H9 (cell line): Measurements from ENCODE around the gene LCE3A. TPM values are rescaled to one million over a fixed set of nuclear protein-coding genes. Genes with fewer than 3 reads are reported as not detected.

Experiments used
- DNase-seq: peaks from one replicate; pipeline ENCODE4 v3.0.0-alpha.2; 2017
- H2AFZ ChIP-seq: one replicate; pipeline ENCODE4 v1.6.1; 2013; ENCODE audit warnings: mild to moderate bottlenecking, low read length, control low read depth, moderate library complexity
- H2AK5ac ChIP-seq: 2 replicates; pipeline ENCODE4 v1.6.1; 2013; ENCODE audit warnings: low read length, control low read depth, mixed read lengths; ENCODE audit not compliant: insufficient read length
- H2BK120ac ChIP-seq: one replicate; pipeline ENCODE4 v1.6.1; 2013; ENCODE audit warnings: low read depth, mild to moderate bottlenecking, low read length, control low read depth, inconsistent platforms; ENCODE audit not compliant: poor library complexity, severe bottlenecking
- H2BK12ac ChIP-seq: 2 replicates; pipeline ENCODE4 v1.6.1; 2013; ENCODE audit warnings: low read length, control low read depth, mixed read lengths, low read depth; ENCODE audit not compliant: insufficient read length
- H2BK15ac ChIP-seq: 2 replicates; pipeline ENCODE4 v1.6.1; 2013; ENCODE audit warnings: low read depth, low read length, control low read depth
- H2BK20ac ChIP-seq: one replicate; pipeline ENCODE4 v1.6.1; 2013; ENCODE audit warnings: low read depth, mild to moderate bottlenecking, low read length, control low read depth, inconsistent platforms; ENCODE audit not compliant: poor library complexity, severe bottlenecking
- H2BK5ac ChIP-seq: 2 replicates; pipeline ENCODE4 v1.6.1; 2013; ENCODE audit warnings: low read length, control low read depth, mixed read lengths; ENCODE audit not compliant: insufficient read length
- H3K14ac ChIP-seq: 2 replicates; pipeline ENCODE4 v1.6.1; 2013; ENCODE audit warnings: low read length, control low read depth; ENCODE audit not compliant: insufficient read depth
- H3K18ac ChIP-seq: 2 replicates; pipeline ENCODE4 v1.6.1; 2013; ENCODE audit warnings: low read depth, mild to moderate bottlenecking, mixed read lengths, low read length, control low read depth; ENCODE audit not compliant: insufficient read length
- H3K23ac ChIP-seq: 2 replicates; pipeline ENCODE4 v1.6.1; 2013; ENCODE audit warnings: low read length, control low read depth, mixed read lengths, low read depth; ENCODE audit not compliant: insufficient read length
- H3K23me2 ChIP-seq: 2 replicates; pipeline ENCODE4 v1.6.1; 2013; ENCODE audit warnings: low read depth, mild to moderate bottlenecking, mixed read lengths, low read length, control low read depth; ENCODE audit not compliant: insufficient read length, poor library complexity, severe bottlenecking
- H3K27ac ChIP-seq: 2 replicates; pipeline ENCODE4 v1.5.1; 2013; ENCODE audit warnings: low read length, control low read depth, mixed read lengths, low read depth; ENCODE audit not compliant: insufficient read length
- H3K27me3 ChIP-seq: 2 replicates; pipeline ENCODE4 v1.6.1; 2013; ENCODE audit warnings: low read length, control low read depth, inconsistent platforms; ENCODE audit not compliant: insufficient read depth
- H3K4ac ChIP-seq: 2 replicates; pipeline ENCODE4 v1.6.1; 2013; ENCODE audit warnings: low read depth, mild to moderate bottlenecking, control low read depth, inconsistent platforms, low read length, moderate library complexity
- H3K4me1 ChIP-seq: 2 replicates; pipeline ENCODE4 v1.6.1; 2013; ENCODE audit warnings: low read length, control low read depth, inconsistent platforms; ENCODE audit not compliant: insufficient read depth
- H3K4me2 ChIP-seq: 2 replicates; pipeline ENCODE4 v1.6.1; 2013; ENCODE audit warnings: low read length, control low read depth, mixed read lengths; ENCODE audit not compliant: insufficient read length, insufficient read depth
- H3K56ac ChIP-seq: 2 replicates; pipeline ENCODE4 v1.6.1; 2013; ENCODE audit warnings: low read depth, mild to moderate bottlenecking, mixed read lengths, low read length, control low read depth; ENCODE audit not compliant: insufficient read length
- H3K79me1 ChIP-seq: 2 replicates; pipeline ENCODE4 v1.6.1; 2013; ENCODE audit warnings: low read depth, mild to moderate bottlenecking, moderate library complexity, low read length, control low read depth, inconsistent platforms; ENCODE audit not compliant: insufficient read depth, poor library complexity, severe bottlenecking
- H3K79me2 ChIP-seq: 2 replicates; pipeline ENCODE4 v1.6.1; 2013; ENCODE audit warnings: low read length, control low read depth, inconsistent platforms; ENCODE audit not compliant: insufficient read depth
- H3K9ac ChIP-seq: 2 replicates; pipeline ENCODE4 v1.6.1; 2013; ENCODE audit warnings: low read length, control low read depth, mixed read lengths; ENCODE audit not compliant: insufficient read length; ENCODE audit errors: extremely low read depth
- H3K9me3 ChIP-seq: one replicate; pipeline ENCODE4 v1.6.1; 2013; ENCODE audit warnings: low read depth, low read length, inconsistent platforms; ENCODE audit not compliant: control insufficient read depth
- H3T11ph ChIP-seq: one replicate; pipeline ENCODE4 v1.6.1; 2013; ENCODE audit warnings: mild to moderate bottlenecking, low read length, control low read depth, inconsistent platforms
- H4K20me1 ChIP-seq: one replicate; pipeline ENCODE4 v1.6.1; 2013; ENCODE audit not compliant: control insufficient read depth, insufficient read length, insufficient read depth
- H4K5ac ChIP-seq: 2 replicates; pipeline ENCODE4 v1.6.1; 2013; ENCODE audit warnings: low read depth, mild to moderate bottlenecking, mixed read lengths, low read length, control low read depth; ENCODE audit not compliant: insufficient read length
- H4K8ac ChIP-seq: replicated peaks from 2 replicates; pipeline ENCODE4 v1.6.1; 2013; ENCODE audit warnings: low read length, control low read depth, mixed read lengths, low read depth; ENCODE audit not compliant: insufficient read length
- H4K91ac ChIP-seq: 2 replicates; pipeline ENCODE4 v1.6.1; 2013; ENCODE audit warnings: low read depth, mild to moderate bottlenecking, moderate library complexity, mixed read lengths, low read length, control low read depth; ENCODE audit not compliant: insufficient read length
- H3K27ac Mint-ChIP-seq, 3 experiments: 2 replicates in 2 of 3; 3 replicates in 1 of 3; pipeline ENCODE4 v1.8.0; 2020 to 2021; ENCODE audit warnings: mixed read lengths in 3 of 3, mild to moderate bottlenecking in 1 of 3, moderate library complexity in 1 of 3
- H3K27me3 Mint-ChIP-seq: 2 replicates; pipeline ENCODE4 v1.8.0; 2021; ENCODE audit warnings: low read depth, mild to moderate bottlenecking, moderate library complexity, mixed read lengths
- H3K36me3 Mint-ChIP-seq, 3 experiments: 2 replicates in 2 of 3; 3 replicates in 1 of 3; pipeline ENCODE4 v1.8.0; 2020 to 2021; ENCODE audit warnings: low read depth in 3 of 3, mixed read lengths in 3 of 3; ENCODE audit not compliant: insufficient read depth in 1 of 3
- H3K4me1 Mint-ChIP-seq, 2 experiments: 2 replicates each; pipeline ENCODE4 v1.8.0; 2020; ENCODE audit warnings: mixed read lengths in 2 of 2
- H3K4me3 Mint-ChIP-seq, 2 experiments: 2 replicates in 1 of 2; 3 replicates in 1 of 2; pipeline ENCODE4 v1.8.0; 2020 to 2021; ENCODE audit warnings: mild to moderate bottlenecking in 2 of 2, mixed read lengths in 2 of 2, moderate library complexity in 1 of 2
- H3K9me3 Mint-ChIP-seq, 2 experiments: 2 replicates in 1 of 2; 3 replicates in 1 of 2; pipeline ENCODE4 v1.8.0; 2020; ENCODE audit warnings: mild to moderate bottlenecking in 2 of 2, mixed read lengths in 2 of 2, moderate library complexity in 1 of 2
- CTCF ChIP-seq: fragments of 200-600 bp; sonication (generic); conservative IDR thresholded peaks from 3 replicates; pipeline ENCODE4 v1.8.0; 2021; ENCODE audit warnings: antibody characterized with exemption, mild to moderate bottlenecking
- WGBS: extraction: QIAGEN DNeasy Blood & Tissue Kit; methylation state at CpG from one replicate; pipeline ENCODE4 v1.1.7; 2013; ENCODE audit warnings: missing lambda C conversion rate, low lambda C conversion rate, mixed read lengths; ENCODE audit not compliant: insufficient read length; ENCODE audit errors: extremely low coverage; 5-methylcytosine and 5-hydroxymethylcytosine counted together
- total RNA-seq: library from RNA; stranded (reverse); gene quantifications from 2 replicates; pipeline ENCODE4 v1.2.1, GENCODE V29; 2021

Gene LCE3A
- total RNA-seq, 1 experiment from 2014 or later: not detected

- Histone ChIP-seq H3K23ac (no peak overlapping the region), H4K8ac (no peak overlapping the region), H2BK5ac (no peak overlapping the region), H3K27me3 (no peaks in the 10 kb centered on the region), H3K56ac (no peak overlapping the region), H3K4me1 (no peaks in the 10 kb centered on the region), H2AFZ (no peak overlapping the region), H3K4ac (no peak overlapping the region), H2BK20ac (no peak overlapping the region), H3K4me2 (no peak overlapping the region), H3K18ac (no peak overlapping the region), H3K9ac (no peak overlapping the region), H2BK15ac (no peak overlapping the region), H2BK120ac (no peak overlapping the region), H4K20me1 (no peaks in the 10 kb centered on the region), H3K9me3 (peaks cover 88% of the 10 kb centered on the region), H2BK12ac (no peak overlapping the region), H2AK5ac (no peak overlapping the region), H3K23me2 (no peaks in the 10 kb centered on the region), H4K91ac (no peak overlapping the region), H4K5ac (no peak overlapping the region), H3K79me2 (no peaks in the 10 kb centered on the region), H3K14ac (no peak overlapping the region), H3K27ac (no peak overlapping the region), H3T11ph (no peak overlapping the region), H3K79me1 (no peaks in the 10 kb centered on the region)
- Mint-ChIP-seq H3K36me3 (peaks cover 0 to 48% (median 12%) of the 10 kb centered on the region in 3 experiments; a peak in 6 of 7 replicates), H3K4me1 (no peaks in the 10 kb centered on the region), H3K4me3 (no peak overlapping the region), H3K27me3 (peaks cover 2% of the 10 kb centered on the region; the same call in 1 of the 2 replicates), H3K27ac (no peak overlapping the region), H3K9me3 (peaks cover 93 to 95% of the 10 kb centered on the region in 2 experiments)
- no CpG with 5 or more reads among the region's 3 CpGs for WGBS
- no peak for DNase-seq
- no peak for TF ChIP-seq CTCF
These were observed 7.7 kb upstream of the LCE3A start for GRCh38 chr1:152630596-152630995.
